VCaP (cell line): Measurements from ENCODE around the gene PSMB1.
A peak's percentile ranks its signal among the peaks of the same experiment; 100 is the strongest.

ENCODE experiments used
- H3K27ac ChIP-seq: fragments of 450-650 bp; 2 replicates; pipeline ENCODE4 v1.5.1; 2017
- TF ChIP-seq, protein P1 (sequence below): fragments of 450-650 bp; conservative IDR thresholded peaks from 2 replicates; pipeline ENCODE4 v1.5.1; 2017; ENCODE audit warnings: mild to moderate bottlenecking, moderate library complexity

PSMB1 gene

DNA sequence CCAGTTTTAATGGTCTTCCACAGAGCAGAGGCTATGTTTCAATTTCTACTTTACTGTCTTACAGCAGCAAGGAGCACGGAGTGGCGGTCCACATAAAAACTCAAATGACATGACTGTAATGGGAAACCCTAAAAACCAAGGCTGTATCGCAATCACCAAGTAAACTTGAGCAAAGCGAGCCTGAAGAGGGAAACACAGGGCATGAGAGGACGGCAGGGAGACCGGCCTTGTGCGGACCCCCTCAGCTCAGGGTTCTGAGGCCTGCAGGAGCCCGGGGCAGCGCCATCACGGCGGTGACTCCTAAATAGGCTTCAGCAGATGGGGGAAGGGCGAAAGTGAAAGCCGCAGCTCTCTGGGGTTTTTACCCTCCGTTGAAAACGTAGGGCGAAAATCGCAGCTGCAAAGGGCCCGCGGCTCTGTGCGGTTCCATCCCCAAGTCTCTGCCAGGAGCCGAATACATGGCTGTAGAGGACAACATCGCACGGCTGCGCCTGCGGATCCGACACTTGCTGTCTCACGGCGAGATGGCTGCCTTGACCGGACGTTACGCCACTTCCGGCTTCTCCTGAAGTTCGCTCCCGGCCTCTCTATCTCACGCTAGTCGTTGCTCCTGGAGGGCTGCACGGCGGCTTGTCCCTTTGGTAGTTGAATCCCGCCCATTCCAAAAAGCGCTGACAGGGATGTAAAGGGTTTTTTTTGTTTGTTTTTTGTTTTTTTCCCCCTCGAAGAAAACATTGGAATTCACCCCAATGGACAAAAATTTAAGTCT is at the start of gene PSMB1:
TSS of gene PSMB1 (minus strand) at position 543 of the 769 bp plus-strand sequence. CDS start at position 478, 65 bp downstream.
- TF ChIP-seq, protein P1, sequence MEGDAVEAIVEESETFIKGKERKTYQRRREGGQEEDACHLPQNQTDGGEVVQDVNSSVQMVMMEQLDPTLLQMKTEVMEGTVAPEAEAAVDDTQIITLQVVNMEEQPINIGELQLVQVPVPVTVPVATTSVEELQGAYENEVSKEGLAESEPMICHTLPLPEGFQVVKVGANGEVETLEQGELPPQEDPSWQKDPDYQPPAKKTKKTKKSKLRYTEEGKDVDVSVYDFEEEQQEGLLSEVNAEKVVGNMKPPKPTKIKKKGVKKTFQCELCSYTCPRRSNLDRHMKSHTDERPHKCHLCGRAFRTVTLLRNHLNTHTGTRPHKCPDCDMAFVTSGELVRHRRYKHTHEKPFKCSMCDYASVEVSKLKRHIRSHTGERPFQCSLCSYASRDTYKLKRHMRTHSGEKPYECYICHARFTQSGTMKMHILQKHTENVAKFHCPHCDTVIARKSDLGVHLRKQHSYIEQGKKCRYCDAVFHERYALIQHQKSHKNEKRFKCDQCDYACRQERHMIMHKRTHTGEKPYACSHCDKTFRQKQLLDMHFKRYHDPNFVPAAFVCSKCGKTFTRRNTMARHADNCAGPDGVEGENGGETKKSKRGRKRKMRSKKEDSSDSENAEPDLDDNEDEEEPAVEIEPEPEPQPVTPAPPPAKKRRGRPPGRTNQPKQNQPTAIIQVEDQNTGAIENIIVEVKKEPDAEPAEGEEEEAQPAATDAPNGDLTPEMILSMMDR = no peak
- peak within 1 kb of the TSS; percentile 96 for H3K27ac ChIP-seq

DNA sequence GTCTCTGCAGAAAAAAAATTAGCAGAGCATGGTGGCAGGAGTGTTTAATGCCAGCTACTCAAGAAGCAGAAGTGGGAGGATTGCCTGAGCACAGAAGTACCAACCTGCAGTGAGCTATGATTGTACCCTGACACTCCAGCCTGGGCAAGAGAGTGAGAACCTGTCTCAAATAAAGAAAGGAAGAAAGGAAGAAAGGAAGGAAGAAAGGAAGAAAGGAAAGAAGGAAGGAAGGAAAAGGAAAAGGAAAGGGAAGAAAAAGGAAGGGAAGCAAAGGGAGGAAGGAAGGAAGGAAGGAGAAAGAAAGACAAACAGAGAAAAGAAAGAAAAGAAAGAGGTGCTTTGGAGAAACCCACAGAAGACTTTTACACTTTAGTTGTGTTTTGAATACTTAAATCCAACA is 44.2 kb upstream of the PSMB1 start:
- no peak overlapping the region for H3K27ac ChIP-seq
- TF ChIP-seq, protein P1 = no peak

- TF ChIP-seq, protein P1 = no peak
- H3K27ac ChIP-seq = no peak overlapping the region
Observed at GRCh38 chr6:170596426-170596825, 43.3 kb upstream of the PSMB1 start.

DNA sequence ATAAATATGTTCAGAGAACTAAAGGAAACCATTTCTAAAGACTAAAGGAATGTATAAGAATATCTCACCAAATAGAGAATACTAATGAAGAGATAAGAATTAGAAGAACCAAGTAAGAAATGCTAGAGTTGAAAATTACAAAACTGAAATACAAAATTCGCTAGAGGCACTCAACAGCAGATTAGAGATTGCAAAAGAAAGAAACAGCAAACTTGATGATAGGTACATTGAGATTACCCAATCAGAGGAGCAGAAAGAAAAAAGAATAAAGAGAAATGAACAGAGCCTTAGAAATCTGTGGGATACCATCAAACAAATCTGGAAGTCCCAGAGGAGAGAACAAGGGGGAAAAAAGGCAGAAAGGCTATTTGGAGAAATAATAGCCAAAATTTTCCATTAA is 37.6 kb upstream of the PSMB1 start:
- H3K27ac ChIP-seq = no peak overlapping the region
- TF ChIP-seq, protein P1 = no peak

- peak overlapping the region; percentile 87 for H3K27ac ChIP-seq
- TF ChIP-seq, protein P1 = no peak
Observed at GRCh38 chr6:170584954-170585498, 31.9 kb upstream of the PSMB1 start.

GRCh38 chr6:170584181-170584953 is 31.3 kb upstream of the PSMB1 start, which contains the start of gene PDCD2:
Gene PDCD2, minus strand, starts transcription at chr6:170584637. Its CDS starts 56 bp downstream, at chr6:170584581.
- H3K27ac ChIP-seq = peak within 1 kb of the TSS; percentile 87

More at GRCh38 chr6:170584181-170584953, 31.3 kb upstream of the PSMB1 start, which contains the start of gene PDCD2:
- TF ChIP-seq, protein P1 = no peak
